Gastroesophageal sphincter (tissue), 3 donors: ENCODE results near the gene RMI1.

Experiments
- CTCF ChIP-seq, 4 experiments: fragments of 200-600 bp in 2 of 4; fragments of 450-650 bp in 2 of 4; sonication (generic) in 1 of 4; IDR thresholded peaks; one replicate each; pipeline ENCODE4 v1.5.1; 2017 to 2019; ENCODE audit warnings: antibody characterized with exemption in 4 of 4, mild to moderate bottlenecking in 2 of 4, moderate library complexity in 2 of 4
- EP300 ChIP-seq: sonication (generic); formaldehyde crosslinking; IDR thresholded peaks from one replicate; pipeline ENCODE4 v1.6.1; 2017; ENCODE audit warnings: antibody characterized with exemption, mild to moderate bottlenecking
- POLR2A ChIP-seq, 2 donors: fragments of 450-650 bp; IDR thresholded peaks; one replicate each; pipeline ENCODE4 v1.6.1; 2017; ENCODE audit warnings: antibody characterized with exemption in 2 of 2, mild to moderate bottlenecking in 2 of 2, moderate library complexity in 1 of 2
- POLR2AphosphoS5 ChIP-seq: sonication (generic); formaldehyde crosslinking; IDR thresholded peaks from one replicate; pipeline ENCODE4 v1.6.1; 2017; ENCODE audit warnings: antibody characterized with exemption

GRCh38 chr9:83991355-83991754, 10.8 kb downstream of the RMI1 start:
- TF ChIP-seq CTCF (IDR thresholded peaks at IDR 0.05) (no peak), POLR2A (IDR thresholded peaks at IDR 0.05) (no peak), POLR2AphosphoS5 (no peak), EP300 (no peak)
